Superior temporal gyrus (tissue), 1 donor: Measurements from ENCODE around the gene LMBR1.
A peak's percentile ranks its signal among the peaks of the same experiment; 100 is the strongest.
"Not testable (repeated sequence)": the region's sequence is repeated elsewhere in the genome, so short reads cannot be mapped to it uniquely, and the experiment has no call there.

Experiments used
- DNase-seq: peaks from one replicate; pipeline ENCODE4 v3.0.0-alpha.2; 2016; ENCODE audit errors: extremely low spot score

Gene LMBR1

GRCh38 chr7:156657681-156658080 is 235.3 kb downstream of the LMBR1 start:
- DNase-seq = no peak

DNA sequence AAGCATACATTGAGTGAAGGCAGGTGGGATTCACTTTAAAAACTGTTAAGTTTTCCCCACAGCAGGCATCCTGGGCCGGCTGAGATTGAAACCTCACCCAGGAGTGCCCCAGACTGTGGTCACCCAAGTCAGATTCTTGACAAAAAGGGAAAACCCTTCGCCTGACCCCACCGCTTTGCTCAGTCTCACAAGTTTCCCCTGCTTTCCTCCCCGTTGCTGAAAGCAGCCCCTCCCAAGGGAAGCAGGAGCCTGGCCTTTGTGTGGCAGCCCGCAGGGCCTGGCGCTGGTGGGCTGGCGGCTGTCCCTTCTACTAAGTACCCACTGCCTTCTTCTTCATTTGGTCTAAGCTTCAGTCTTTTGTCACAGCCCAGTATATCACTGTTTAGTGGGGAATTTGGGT is 236.4 kb downstream of the LMBR1 start:
- DNase-seq = no peak

- DNase-seq = no peak
Measured at GRCh38 chr7:156655983-156656382, 237.0 kb downstream of the LMBR1 start.

DNA sequence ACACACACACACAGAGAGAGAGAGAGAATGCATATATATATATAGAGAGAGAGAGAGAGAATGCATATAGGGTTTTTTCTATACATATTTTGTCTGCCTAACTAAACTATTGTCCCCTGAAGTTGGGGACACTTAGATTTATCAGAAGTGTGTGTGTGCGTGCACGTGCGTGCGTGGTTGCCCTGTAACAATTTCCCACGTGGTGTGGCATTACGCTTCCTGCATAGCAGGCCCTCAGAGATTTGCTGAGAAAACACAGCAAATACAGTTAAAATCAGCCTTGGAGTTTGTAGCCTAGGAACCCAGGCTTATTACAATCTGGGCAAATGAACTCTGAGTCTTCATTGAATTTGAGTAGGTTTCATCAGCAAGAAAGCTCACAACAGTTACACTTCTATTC is 237.7 kb downstream of the LMBR1 start:
- DNase-seq = no peak

GRCh38 chr7:156654511-156655234 is 238.3 kb downstream of the LMBR1 start:
- DNase-seq = no peak

- DNase-seq = no peak
Measured at GRCh38 chr7:156652886-156653568, 240.0 kb downstream of the LMBR1 start.

- DNase-seq = no peak
Measured at GRCh38 chr7:156651474-156651873, 241.5 kb downstream of the LMBR1 start.

GRCh38 chr7:156650042-156650441 is 242.9 kb downstream of the LMBR1 start:
- no peak for DNase-seq

DNA sequence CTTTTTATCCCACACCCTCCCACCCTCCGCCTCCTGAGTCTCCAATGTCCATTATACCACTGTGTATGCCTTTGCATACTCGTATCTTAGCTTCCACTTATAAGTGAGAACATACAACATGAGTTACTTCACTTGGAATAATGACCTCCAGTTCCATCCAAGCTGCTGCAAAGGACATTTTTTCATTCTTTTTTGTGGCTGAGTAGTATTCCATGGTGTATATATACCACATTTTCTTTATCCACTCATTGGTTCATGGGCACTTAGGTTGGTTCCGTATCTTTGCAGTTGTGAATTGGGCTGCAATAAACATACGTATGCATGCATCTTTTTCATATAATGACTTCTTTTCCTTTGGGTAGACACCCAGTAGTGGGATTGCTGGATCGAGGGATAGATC is 245.7 kb downstream of the LMBR1 start:
- not testable (repeated sequence) for DNase-seq

DNA sequence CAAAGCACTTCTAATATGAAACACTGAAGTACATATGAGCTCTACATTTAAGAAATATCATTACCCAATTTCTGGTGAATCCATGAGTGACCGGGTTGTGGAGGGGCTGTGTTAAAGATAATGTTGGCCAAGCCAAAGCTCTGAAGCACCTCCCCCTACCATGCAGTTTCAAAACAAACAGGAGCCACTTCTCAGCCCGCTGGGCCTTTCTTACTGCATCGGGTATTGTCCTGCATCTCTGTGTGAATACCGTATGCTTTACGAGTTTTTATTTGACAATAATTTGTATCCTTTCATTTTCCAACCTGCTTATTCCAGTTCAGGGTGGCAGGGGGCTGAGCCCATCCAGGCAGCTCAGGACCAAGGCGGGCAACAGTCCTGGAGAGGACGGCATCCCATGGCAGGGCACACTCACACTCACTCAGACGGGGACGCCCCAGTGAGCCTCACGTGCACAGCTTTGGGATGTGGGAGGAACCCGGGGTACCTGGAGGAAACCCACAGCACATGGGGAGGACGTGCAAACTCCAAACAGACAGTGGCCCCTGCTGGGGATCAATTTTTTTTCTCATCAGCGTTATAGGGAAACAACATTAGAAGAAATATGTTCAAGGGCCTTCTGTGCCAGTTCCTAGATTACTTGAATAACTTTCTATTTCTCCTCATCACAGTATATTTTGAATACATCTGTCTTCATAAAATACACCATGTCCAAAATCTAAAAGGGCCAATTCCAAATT is 250.5 kb downstream of the LMBR1 start:
- no peak for DNase-seq

DNA sequence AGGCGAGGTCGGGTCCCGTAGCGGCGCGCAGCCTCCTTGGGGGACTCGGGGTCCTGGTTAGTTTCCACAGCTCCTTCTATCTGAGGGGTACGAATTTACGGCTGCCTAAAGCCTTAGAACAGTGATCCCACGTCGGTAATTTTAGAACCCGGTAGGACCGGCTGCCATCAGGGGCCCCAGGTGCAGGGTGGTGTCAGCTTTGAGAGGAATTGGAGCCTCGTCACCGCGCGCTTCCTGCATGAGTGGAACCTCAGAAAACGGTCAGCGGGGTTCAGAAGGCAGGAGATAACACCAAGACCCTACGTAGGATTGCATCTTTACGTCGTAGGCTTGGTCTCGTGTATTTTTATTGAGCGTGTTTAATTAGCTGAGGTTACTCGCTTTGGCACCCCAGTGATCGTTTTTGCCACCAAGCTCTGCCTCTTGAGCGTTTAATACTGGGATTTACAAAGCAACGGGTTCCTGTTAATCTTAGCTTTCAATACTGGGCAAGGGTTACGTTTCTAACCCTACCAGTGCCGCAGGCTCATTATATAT is 252.0 kb downstream of the LMBR1 start:
- DNase-seq = no peak

- DNase-seq = peak; percentile 83
Measured at GRCh38 chr7:156640257-156640948, 252.6 kb downstream of the LMBR1 start, which contains the start of gene RNF32. RNF32 (plus strand) TSS chr7:156640774; CDS start chr7:156643878, 3,104 bp downstream.

DNA sequence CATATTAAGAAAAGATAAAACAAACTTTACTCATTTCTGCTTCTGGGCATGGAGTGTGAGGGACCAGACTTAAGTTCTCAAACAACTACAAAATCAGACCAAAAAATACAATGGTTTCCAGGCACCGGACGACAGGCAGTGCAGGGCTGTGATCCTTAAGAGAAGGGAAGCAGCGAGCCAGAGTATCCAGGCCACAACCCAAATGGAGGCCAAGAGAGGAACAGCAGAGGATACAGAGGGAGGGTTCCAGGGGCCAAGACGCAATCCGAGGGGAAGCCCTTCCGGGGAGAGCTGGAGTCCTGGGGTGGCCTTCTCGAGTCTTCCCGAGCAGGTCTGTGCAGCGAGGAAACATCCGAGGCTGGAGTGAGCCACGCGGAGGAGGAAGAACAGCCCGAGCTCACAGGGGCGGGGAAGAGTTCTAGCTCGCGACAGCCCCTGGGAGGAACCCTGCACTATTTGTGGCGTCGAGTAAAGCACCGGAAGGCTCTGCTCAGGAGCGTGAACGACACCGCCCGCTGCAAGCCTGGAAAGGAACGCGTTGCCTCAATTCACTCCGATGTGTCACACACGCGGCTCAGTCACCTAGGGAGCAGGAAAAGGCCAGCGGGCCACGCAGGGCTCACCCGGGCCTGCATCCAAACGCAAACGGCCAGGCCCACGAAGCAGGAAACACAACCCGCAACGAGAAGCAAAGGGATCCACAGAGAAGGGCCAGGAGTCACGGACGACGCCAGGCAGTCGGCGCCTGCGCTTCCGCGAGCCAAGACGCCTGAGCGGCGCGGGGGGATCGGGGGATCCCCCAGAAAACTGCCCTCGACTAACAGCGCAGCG is 253.3 kb downstream of the LMBR1 start:
- no peak for DNase-seq

DNA sequence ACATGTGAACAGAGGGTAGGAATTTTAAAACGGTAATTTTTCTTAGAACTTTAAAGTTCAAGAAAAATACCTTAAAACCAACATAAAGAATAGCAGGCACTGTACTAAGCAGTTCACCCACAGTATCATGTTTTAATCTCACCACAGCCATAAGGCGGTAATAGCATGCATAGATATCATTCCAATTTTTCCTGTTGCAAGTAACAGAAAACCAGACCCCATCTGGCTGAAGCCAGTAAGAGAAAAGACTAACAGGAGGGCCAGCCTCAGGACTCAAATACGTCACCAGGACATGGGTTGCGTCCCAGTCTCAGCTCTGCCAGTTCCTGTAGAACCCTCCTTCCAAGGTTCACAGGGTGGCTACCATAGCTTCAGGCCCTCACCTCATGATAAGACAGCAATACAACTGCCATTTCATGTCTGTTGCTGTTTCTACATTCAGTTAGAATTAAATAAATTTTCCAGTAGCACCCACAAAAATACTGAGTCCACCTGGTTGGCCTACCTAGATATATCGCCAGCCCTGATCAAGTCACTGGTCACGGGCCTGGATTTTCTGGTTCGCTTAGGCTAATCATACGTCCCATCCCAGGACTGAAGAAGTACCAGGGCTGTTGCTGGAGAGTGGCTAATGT is 254.4 kb downstream of the LMBR1 start:
- no peak for DNase-seq

DNA sequence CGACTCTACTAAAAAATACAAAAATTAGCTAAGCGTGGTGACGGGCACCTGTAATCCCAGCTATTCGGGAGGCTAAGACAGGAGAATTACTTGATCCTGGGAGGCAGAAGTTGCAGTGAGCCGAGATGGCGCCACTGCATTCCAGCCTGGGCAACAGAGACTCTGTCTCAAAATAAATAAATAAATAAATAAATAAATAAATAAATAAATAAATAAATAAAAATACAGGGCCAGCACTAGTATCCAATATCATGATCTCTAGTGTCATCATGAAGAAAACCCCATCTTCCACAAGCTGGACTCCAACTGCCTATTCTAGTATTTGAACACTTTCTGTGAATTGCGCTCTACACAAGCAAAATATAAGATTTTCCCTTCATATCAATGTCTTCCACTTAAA is 255.9 kb downstream of the LMBR1 start:
- not testable (repeated sequence) for DNase-seq

DNA sequence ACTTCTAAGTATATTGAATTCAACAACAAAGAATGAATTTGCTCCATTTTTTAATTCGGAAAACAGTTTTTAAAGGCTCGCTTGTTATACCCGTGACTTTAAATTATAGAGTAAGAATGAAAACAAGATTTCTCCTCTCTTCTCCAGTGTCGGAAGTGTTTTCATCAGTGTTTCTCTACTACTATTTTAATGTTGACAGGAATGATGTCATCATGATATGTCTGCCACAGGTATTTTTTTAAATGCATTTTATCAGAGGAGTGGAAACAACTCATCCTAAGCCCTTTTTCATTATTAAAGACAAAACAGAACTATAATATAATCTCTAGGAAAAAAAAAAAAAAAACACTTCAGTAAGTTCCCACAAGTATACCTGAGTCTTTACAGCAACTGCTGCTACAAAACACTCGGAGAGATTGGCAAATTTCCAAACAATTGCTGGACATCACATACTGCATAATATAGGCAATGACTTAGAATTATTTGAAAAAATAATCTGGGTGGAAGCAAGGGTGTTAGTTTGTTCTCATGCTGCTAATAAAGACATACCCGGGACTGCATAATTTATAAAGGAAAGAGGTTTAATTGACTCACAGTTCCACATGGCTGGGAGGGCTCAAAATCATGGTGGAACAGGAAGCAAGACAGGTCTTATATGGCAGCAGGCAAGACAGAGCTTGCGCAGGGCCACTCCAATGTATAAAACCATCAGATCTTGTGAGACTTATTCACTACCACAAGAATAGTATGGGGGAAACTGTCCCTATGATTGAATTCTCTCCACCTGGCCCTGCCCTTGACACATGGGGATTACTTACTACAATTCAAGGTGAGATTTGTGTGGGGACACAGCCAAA is 257.2 kb downstream of the LMBR1 start:
- DNase-seq = no peak

GRCh38 chr7:156634117-156634516 is 258.9 kb downstream of the LMBR1 start:
- no peak for DNase-seq

- DNase-seq = no peak
Measured at GRCh38 chr7:156629873-156630272, 263.1 kb downstream of the LMBR1 start.

GRCh38 chr7:156628562-156628961 is 264.4 kb downstream of the LMBR1 start:
- no peak for DNase-seq
